AG04449 (cell line): ENCODE results near the gene SAMD5.

Source experiments
- CTCF ChIA-PET: fragments of 350-600 bp; formaldehyde crosslinking; extraction: SDS; loops from one replicate; lab custom pipeline; 2021; ENCODE audit warnings: antibody characterized with exemption; lab: Yijun Ruan, JAX
- POLR2A ChIA-PET: fragments of 400-600, 350-600 bp; formaldehyde crosslinking; extraction: SDS; loops from one replicate; lab custom pipeline; 2020; ENCODE audit warnings: antibody characterized with exemption, inconsistent platforms; lab: Yijun Ruan, JAX
- DNase-seq: peaks from one replicate; pipeline ENCODE4 v3.0.0-alpha.2; 2010; ENCODE audit warnings: low read depth, low spot score
- H3K4me3 ChIP-seq: 2 replicates; pipeline ENCODE4 v1.5.1; 2011; ENCODE audit warnings: low read depth, mild to moderate bottlenecking, control low read depth, low read length
- TF ChIP-seq, protein P1 (sequence below): IDR thresholded peaks from one replicate; pipeline ENCODE4 v1.5.1; 2011; ENCODE audit warnings: mild to moderate bottlenecking, moderate library complexity, low read length, control low read depth, inconsistent platforms; ENCODE audit not compliant: insufficient read depth; ENCODE audit errors: missing control alignments

The SAMD5 gene

GRCh38 chr6:147578159-147578558, 69.7 kb downstream of the SAMD5 start:
- CTCF ChIA-PET, result no interaction called here
- POLR2A ChIA-PET, result no interaction called here
- DNase-seq, result no peak
- H3K4me3 ChIP-seq, result no peak overlapping the region
- TF ChIP-seq, protein P1, sequence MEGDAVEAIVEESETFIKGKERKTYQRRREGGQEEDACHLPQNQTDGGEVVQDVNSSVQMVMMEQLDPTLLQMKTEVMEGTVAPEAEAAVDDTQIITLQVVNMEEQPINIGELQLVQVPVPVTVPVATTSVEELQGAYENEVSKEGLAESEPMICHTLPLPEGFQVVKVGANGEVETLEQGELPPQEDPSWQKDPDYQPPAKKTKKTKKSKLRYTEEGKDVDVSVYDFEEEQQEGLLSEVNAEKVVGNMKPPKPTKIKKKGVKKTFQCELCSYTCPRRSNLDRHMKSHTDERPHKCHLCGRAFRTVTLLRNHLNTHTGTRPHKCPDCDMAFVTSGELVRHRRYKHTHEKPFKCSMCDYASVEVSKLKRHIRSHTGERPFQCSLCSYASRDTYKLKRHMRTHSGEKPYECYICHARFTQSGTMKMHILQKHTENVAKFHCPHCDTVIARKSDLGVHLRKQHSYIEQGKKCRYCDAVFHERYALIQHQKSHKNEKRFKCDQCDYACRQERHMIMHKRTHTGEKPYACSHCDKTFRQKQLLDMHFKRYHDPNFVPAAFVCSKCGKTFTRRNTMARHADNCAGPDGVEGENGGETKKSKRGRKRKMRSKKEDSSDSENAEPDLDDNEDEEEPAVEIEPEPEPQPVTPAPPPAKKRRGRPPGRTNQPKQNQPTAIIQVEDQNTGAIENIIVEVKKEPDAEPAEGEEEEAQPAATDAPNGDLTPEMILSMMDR, result no peak

DNA sequence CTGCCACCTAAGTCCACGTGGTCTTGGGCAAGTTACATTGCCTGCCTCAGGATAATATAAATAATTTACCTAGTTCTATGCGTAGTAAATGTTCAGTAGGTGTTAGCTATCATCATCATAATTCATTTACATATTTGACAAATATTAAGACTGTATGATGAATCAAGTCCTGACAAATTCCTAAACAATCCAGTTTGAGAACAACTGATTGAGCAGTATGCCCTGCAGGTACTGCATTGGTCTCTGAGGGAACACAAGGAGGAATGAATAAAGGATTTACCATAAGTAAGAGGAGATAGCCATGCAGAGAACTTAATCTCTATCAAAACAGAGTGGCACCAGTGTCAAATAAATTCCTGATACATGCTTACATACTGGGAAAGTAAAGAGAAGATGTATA, 70.4 kb downstream of the SAMD5 start:
- no peak overlapping the region for H3K4me3 ChIP-seq
- CTCF ChIA-PET, result no interaction called here
- TF ChIP-seq, protein P1, result no peak
- DNase-seq, result no peak
- POLR2A ChIA-PET, result no interaction called here

- DNase-seq, result no peak
- ChIA-PET POLR2A (no interaction called here), CTCF (no interaction called here)
- TF ChIP-seq, protein P1, result no peak
- H3K4me3 ChIP-seq, result no peak overlapping the region
These were observed 71.2 kb downstream of the SAMD5 start for GRCh38 chr6:147579667-147580066.

DNA sequence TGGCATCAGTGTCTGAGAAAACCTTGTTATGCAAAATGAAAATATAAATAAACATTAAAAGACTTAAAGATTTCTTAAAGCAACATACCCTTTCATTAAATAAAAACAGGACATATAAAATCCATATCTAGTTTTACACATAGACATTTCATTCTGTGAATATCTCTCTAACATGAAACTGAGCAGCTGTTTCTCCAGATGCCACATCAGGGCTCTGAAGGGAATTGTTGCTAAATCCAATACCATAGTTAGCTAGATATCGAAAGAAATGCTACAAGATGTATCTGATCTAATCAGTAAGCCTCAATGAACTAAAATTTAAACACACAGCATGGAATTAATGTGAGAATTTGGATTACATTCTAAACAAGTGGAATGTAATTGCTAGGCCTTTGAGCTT, 74.5 kb downstream of the SAMD5 start:
- no peak overlapping the region for H3K4me3 ChIP-seq
- no peak for DNase-seq
- TF ChIP-seq, protein P1, result no peak
- ChIA-PET POLR2A (no interaction called here), CTCF (no interaction called here)

- DNase-seq, result no peak
- ChIA-PET POLR2A (no interaction called here), CTCF (no interaction called here)
- no peak overlapping the region for H3K4me3 ChIP-seq
- TF ChIP-seq, protein P1, result no peak
These were observed 76.8 kb downstream of the SAMD5 start for GRCh38 chr6:147585256-147585655.

DNA sequence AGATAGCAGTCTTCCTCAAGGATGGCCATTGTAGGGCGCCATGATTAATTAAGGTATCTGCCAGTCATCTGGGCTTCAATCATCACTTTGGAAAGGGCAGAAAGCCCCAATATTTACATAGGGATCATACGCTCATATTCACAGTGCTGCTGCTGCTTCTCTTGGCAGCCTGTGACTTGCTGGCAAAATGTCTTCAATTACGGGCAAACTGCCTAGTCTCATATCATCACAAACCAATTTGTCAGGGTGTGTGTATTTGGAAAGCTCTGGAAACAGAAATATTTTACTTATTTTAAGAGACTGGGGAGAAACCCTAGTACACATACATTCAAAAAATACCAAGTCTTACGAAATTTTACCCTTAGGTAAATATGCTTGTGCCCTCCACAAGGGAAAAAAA, 77.6 kb downstream of the SAMD5 start:
- POLR2A ChIA-PET, result no interaction called here
- peak; percentile 28 for DNase-seq
- CTCF ChIA-PET, result no interaction called here

More for the DNA sequence above, 77.6 kb downstream of the SAMD5 start:
- no peak overlapping the region for H3K4me3 ChIP-seq
- TF ChIP-seq, protein P1, result no peak
